SU-DHL-6 (cell line): Measurements from ENCODE around the gene STX5.
A peak's percentile ranks its signal among the peaks of the same experiment; 100 is the strongest.

Source experiments
- H2AFZ ChIP-seq: fragments of 200-600 bp; sonication (generic); 2 replicates; pipeline ENCODE4 v1.6.1; 2014; ENCODE audit warnings: low read depth, mild to moderate bottlenecking, moderate library complexity, mixed read lengths, antibody characterized with exemption, low read length; ENCODE audit not compliant: severe bottlenecking
- H3F3A ChIP-seq: fragments of 200-600 bp; shearing (Covaris generic); 2 replicates; pipeline ENCODE4 v1.6.0; 2016; ENCODE audit warnings: antibody characterized with exemption, mild to moderate bottlenecking; ENCODE audit not compliant: insufficient read depth
- H3K27ac ChIP-seq: fragments of 200-600 bp; sonication (generic); 2 replicates; pipeline ENCODE4 v1.5.1; 2016; ENCODE audit warnings: low read depth, mild to moderate bottlenecking, low read length, moderate library complexity, mixed read lengths
- H3K27me3 ChIP-seq: fragments of 200-600 bp; sonication (generic), shearing (Covaris generic); 2 replicates; pipeline ENCODE4 v1.6.0; 2014; ENCODE audit warnings: mild to moderate bottlenecking, low read length
- H3K36me3 ChIP-seq: fragments of 200-600 bp; sonication (generic); 2 replicates; pipeline ENCODE4 v1.6.1; 2014; ENCODE audit warnings: mild to moderate bottlenecking, low read length, mixed read lengths
- H3K4me2 ChIP-seq: fragments of 300-600, 200-600 bp; shearing (Covaris generic), sonication (generic); 2 replicates; pipeline ENCODE4 v1.6.0; 2014; ENCODE audit warnings: low read length, low read depth, mild to moderate bottlenecking; ENCODE audit not compliant: poor library complexity, severe bottlenecking
- H3K4me3 ChIP-seq: fragments of 200-600 bp; sonication (generic); 2 replicates; pipeline ENCODE4 v1.5.1; 2014; ENCODE audit warnings: antibody characterized with exemption, low read length, mild to moderate bottlenecking, mixed read lengths; ENCODE audit not compliant: insufficient read depth, poor library complexity, severe bottlenecking
- H3K79me2 ChIP-seq: fragments of 200-600 bp; sonication (generic); 2 replicates; pipeline ENCODE4 v1.6.1; 2014; ENCODE audit warnings: mild to moderate bottlenecking, low read length, moderate library complexity; ENCODE audit not compliant: insufficient read depth
- H3K9ac ChIP-seq: fragments of 200-600 bp; sonication (generic); 2 replicates; pipeline ENCODE4 v1.7.0; 2014; ENCODE audit warnings: mild to moderate bottlenecking, low read length
- H3K9me2 ChIP-seq: fragments of 200-600 bp; sonication (generic); replicated peaks from 2 replicates; pipeline ENCODE4 v1.6.1; 2014; ENCODE audit warnings: low read length; ENCODE audit not compliant: insufficient read depth
- H3K9me3 ChIP-seq: fragments of 200-600 bp; sonication (generic); 2 replicates; pipeline ENCODE4 v1.6.1; 2014; ENCODE audit warnings: low read length, mixed read lengths; ENCODE audit not compliant: insufficient read depth
- H4K20me1 ChIP-seq: fragments of 200-600 bp; sonication (generic); 2 replicates; pipeline ENCODE4 v1.6.1; 2014; ENCODE audit warnings: low read depth, mild to moderate bottlenecking, antibody characterized with exemption, low read length, moderate library complexity, mixed read lengths
- CTCF ChIP-seq: fragments of 200-600 bp; sonication (generic); IDR thresholded peaks from one replicate; pipeline ENCODE4 v1.5.1; 2017; ENCODE audit warnings: antibody characterized with exemption, mild to moderate bottlenecking, low read length, moderate library complexity; ENCODE audit not compliant: insufficient read depth, poor library complexity, severe bottlenecking
- EZH2phosphoT487 ChIP-seq: fragments of 200-600 bp; sonication (generic), shearing (Covaris generic); conservative IDR thresholded peaks from 2 replicates; pipeline ENCODE4 v1.6.1; 2018; ENCODE audit warnings: mild to moderate bottlenecking, antibody characterized with exemption, low read length, moderate library complexity, mixed read lengths

STX5 gene

GRCh38 chr11:62806611-62807121 is 25.2 kb downstream of the STX5 start:
- TF ChIP-seq CTCF (no peak), EZH2phosphoT487 (no peak)
- Histone ChIP-seq H3K36me3 (no peaks in the 10 kb centered on the region), H3F3A (peaks cover 9% of the 10 kb centered on the region; the same call in 1 of the 2 replicates), H3K27ac (0 out of 2 replicates have a peak overlapping the region, but pooled peaks have one; percentile 62), H3K9me3 (no peaks in the 10 kb centered on the region), H3K9ac (peak overlapping the region; percentile 91), H3K9me2 (no peaks in the 10 kb centered on the region), H4K20me1 (no peaks in the 10 kb centered on the region), H3K27me3 (no peaks in the 10 kb centered on the region), H3K79me2 (peaks cover 19% of the 10 kb centered on the region), H3K4me2 (peak overlapping the region; percentile 69), H3K4me3 (peak overlapping the region; percentile 87), H2AFZ (peak overlapping the region; percentile 79)

GRCh38 chr11:62805961-62806441 is 25.9 kb downstream of the STX5 start:
- peaks cover 9% of the 10 kb centered on the region; the same call in 1 of the 2 replicates for H3F3A ChIP-seq
- peak overlapping the region; percentile 79 for H2AFZ ChIP-seq
- H4K20me1 ChIP-seq, result no peaks in the 10 kb centered on the region
- TF ChIP-seq CTCF (no peak), EZH2phosphoT487 (no peak)
- H3K79me2 ChIP-seq, result peaks cover 19% of the 10 kb centered on the region
- no peaks in the 10 kb centered on the region for H3K36me3 ChIP-seq
- peak overlapping the region; percentile 91 for H3K9ac ChIP-seq
- H3K27me3 ChIP-seq, result no peaks in the 10 kb centered on the region
- H3K27ac ChIP-seq, result peak overlapping the region; percentile 62
- no peaks in the 10 kb centered on the region for H3K9me3 ChIP-seq
- H3K9me2 ChIP-seq, result no peaks in the 10 kb centered on the region
- H3K4me3 ChIP-seq, result peak overlapping the region; percentile 87
- H3K4me2 ChIP-seq, result peak overlapping the region; percentile 69

- H3K9ac ChIP-seq, result peak within 1 kb of the TSS; percentile 91
- peaks cover 19% of the 10 kb centered on the region for H3K79me2 ChIP-seq
- peak within 1 kb of the TSS; percentile 79 for H2AFZ ChIP-seq
- H3K9me3 ChIP-seq, result no peaks in the 10 kb centered on the region
- no peaks in the 10 kb centered on the region for H4K20me1 ChIP-seq
- peak within 1 kb of the TSS; percentile 62 for H3K27ac ChIP-seq
- H3K4me2 ChIP-seq, result peak within 1 kb of the TSS; percentile 80
- no peaks in the 10 kb centered on the region for H3K36me3 ChIP-seq
- peaks cover 7% of the 10 kb centered on the region; the same call in 1 of the 2 replicates for H3F3A ChIP-seq
- no peaks in the 10 kb centered on the region for H3K27me3 ChIP-seq
- TF ChIP-seq EZH2phosphoT487 (no peak), CTCF (no peak)
- no peaks in the 10 kb centered on the region for H3K9me2 ChIP-seq
- H3K4me3 ChIP-seq, result peak within 1 kb of the TSS; percentile 87
These were observed 26.6 kb downstream of the STX5 start, which contains the start of gene NXF1 for GRCh38 chr11:62805076-62805892. NXF1 (minus strand) TSS chr11:62805440; CDS start chr11:62805356, 84 bp downstream.
